ENCODE data around the gene MAD1L1.

GRCh38 chr7:2212906-2213305 lies 19.8 kb downstream of the MAD1L1 start:
- TF ChIP-seq EZH2phosphoT487 (IDR thresholded peaks at IDR 0.05; ENCODE audit: insufficient read depth, low read depth): no peak
- no peak for TF ChIP-seq EZH2 (IDR thresholded peaks at IDR 0.05; ENCODE audit: insufficient read depth, poor library complexity, severe bottlenecking)
